NCI-H1930 (cell line): ENCODE data around the gene MATN4.

Experiments used
- DNase-seq, 2 experiments: peaks; one replicate each; lab custom pipeline; 2025; lab: John Stamatoyannopoulos, UW

MATN4 gene

DNA sequence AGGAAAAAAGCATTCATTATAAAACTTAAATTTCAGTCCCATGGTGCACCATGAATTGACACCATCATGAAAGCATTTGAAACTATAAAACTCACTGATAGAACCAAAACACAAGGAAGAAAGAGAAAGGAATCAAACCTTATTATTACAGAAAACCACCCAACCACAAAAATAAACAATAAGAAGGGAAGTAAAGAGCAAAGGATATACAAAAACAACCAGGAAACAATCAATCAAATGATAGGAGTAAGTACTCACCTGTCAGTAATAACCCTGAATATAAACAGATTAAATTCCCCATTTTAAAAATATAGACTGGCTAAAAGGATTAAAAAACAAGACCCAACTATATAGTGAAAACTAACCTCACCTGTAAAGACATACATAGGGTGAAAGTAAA, 59.5 kb downstream of the MATN4 start:
- DNase-seq: no peak

DNA sequence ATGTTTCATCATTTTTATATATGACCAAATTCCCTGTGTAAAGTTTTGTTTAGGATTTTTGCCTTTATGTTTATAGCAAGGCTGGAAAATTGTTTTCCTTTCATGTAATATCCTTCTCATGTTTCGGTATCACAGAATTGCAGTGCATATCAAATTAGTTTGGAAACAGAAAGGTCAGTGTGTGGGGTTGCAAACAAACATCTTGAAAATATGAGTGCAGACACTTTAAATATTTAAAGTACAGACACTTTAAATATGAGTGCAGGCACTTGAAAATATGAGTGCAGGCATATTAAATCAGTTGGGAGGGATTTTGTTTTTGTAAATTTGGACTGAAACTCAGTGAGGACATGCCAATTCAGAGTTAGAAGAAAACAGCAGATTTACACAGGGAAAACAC, 60.2 kb downstream of the MATN4 start:
- DNase-seq: no peak

DNA sequence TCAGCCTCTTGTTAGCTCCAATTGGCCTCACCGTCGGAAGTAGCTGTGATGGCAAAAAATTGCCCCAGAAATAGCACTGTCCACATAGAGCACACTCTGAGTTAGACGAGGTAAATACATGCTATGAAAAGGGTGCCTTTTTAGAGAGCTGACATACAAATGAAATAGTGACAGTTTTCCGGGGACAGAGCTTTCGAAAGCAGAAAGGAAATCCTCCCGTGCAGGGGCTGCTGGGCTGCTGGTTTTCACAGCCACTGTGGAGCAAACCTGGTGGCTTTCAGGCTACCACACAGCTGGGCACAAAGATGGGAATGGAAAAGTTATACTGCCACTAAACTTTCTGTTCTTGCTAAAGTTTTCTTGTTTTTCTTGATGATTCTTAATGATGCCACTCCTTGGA, 62.0 kb downstream of the MATN4 start:
- no peak for DNase-seq
